Measurements from ENCODE around the gene CYTH2.

Gene CYTH2

DNA sequence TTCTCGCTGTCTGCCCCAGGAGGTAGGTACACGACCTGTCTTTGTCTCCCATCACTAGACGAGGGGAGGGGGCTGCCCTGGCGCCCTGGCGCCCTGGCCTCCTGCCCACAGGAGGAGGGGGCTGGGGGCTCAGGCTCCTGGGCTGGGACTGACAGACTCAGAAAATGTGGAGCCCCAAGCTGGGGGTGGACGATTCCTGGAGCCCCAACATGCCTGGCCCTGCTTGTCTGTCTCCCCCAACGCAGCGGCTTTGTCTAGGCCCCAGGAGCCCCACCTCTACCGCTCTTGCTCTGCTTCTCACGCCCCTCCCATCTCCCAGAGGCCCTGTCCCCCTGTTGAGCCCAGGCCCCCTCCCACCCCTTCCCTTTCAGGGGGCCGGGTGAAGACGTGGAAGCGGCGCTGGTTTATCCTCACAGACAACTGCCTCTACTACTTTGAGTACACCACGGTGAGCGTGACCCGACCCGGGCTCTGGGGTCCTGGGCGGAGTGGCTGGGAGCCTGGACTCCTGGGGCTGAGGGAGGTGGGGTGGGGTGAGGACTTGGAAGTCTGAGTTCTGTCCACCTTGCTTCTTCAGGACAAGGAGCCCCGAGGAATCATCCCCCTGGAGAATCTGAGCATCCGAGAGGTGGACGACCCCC lies 8.6 kb downstream of the CYTH2 start:
- no peak for DNase-seq (ENCODE audit: low read depth in 1 of 2, low spot score in 1 of 2)

GRCh38 chr19:48478339-48479256 lies 9.4 kb downstream of the CYTH2 start:
- DNase-seq (ENCODE audit: low read depth in 1 of 2, low spot score in 1 of 2) = no peak
- H3K27me3 ChIP-seq (ENCODE audit: insufficient read depth, poor library complexity, severe bottlenecking) = no peaks in the 10 kb centered on the region
- no peak overlapping the region for H3K4me3 ChIP-seq (replicated peaks; ENCODE audit: insufficient read depth, low read length)
- H3K27ac ChIP-seq (replicated peaks) = no peak overlapping the region
- TF ChIP-seq CTCF (IDR thresholded peaks at IDR 0.05; ENCODE audit: insufficient read depth, low read length) (no peak), REST (IDR thresholded peaks at IDR 0.05; ENCODE audit: insufficient replicate concordance, low read depth) (no peak), POLR2AphosphoS5 (IDR thresholded peaks at IDR 0.05; ENCODE audit: low read depth) (no peak), SPI1 (IDR thresholded peaks at IDR 0.05; ENCODE audit: borderline replicate concordance, low read depth) (no peak), GABPA (IDR thresholded peaks at IDR 0.05; ENCODE audit: low read depth) (no peak)

More for the DNA sequence above, 8.6 kb downstream of the CYTH2 start:
- Histone ChIP-seq H3K27ac (replicated peaks) (no peak overlapping the region), H3K4me3 (replicated peaks; ENCODE audit: insufficient read depth, low read length) (no peak overlapping the region), H3K27me3 (ENCODE audit: insufficient read depth, poor library complexity, severe bottlenecking) (no peaks in the 10 kb centered on the region)
- no peak for TF ChIP-seq SPI1 (IDR thresholded peaks at IDR 0.05; ENCODE audit: borderline replicate concordance, low read depth)
- TF ChIP-seq CTCF (IDR thresholded peaks at IDR 0.05; ENCODE audit: insufficient read depth, low read length) = no peak
- TF ChIP-seq GABPA (IDR thresholded peaks at IDR 0.05; ENCODE audit: low read depth) = no peak
- no peak for TF ChIP-seq POLR2AphosphoS5 (IDR thresholded peaks at IDR 0.05; ENCODE audit: low read depth)
- no peak for TF ChIP-seq REST (IDR thresholded peaks at IDR 0.05; ENCODE audit: insufficient replicate concordance, low read depth)

GRCh38 chr19:48479686-48480085 lies 10.5 kb downstream of the CYTH2 start:
- no peak overlapping the region for H3K4me3 ChIP-seq (replicated peaks; ENCODE audit: insufficient read depth, low read length)
- no peak for TF ChIP-seq POLR2AphosphoS5 (IDR thresholded peaks at IDR 0.05; ENCODE audit: low read depth)
- TF ChIP-seq SPI1 (IDR thresholded peaks at IDR 0.05; ENCODE audit: borderline replicate concordance, low read depth) = no peak
- no peak for TF ChIP-seq CTCF (IDR thresholded peaks at IDR 0.05; ENCODE audit: insufficient read depth, low read length)
- no peak for TF ChIP-seq REST (IDR thresholded peaks at IDR 0.05; ENCODE audit: insufficient replicate concordance, low read depth)
- TF ChIP-seq GABPA (IDR thresholded peaks at IDR 0.05; ENCODE audit: low read depth) = no peak
- H3K27me3 ChIP-seq (ENCODE audit: insufficient read depth, poor library complexity, severe bottlenecking) = no peaks in the 10 kb centered on the region
- no peak for DNase-seq (ENCODE audit: low read depth in 1 of 2, low spot score in 1 of 2)
- no peak overlapping the region for H3K27ac ChIP-seq (replicated peaks)
